T-cell (primary cell): Measurements from ENCODE around the gene NELL1. TPM values are rescaled to one million over a fixed set of nuclear protein-coding genes. Genes with fewer than 3 reads are reported as not detected.

ENCODE experiments used
- ATAC-seq, 4 experiments: fragments of 200-7000 bp in 3 of 4; fragments of 150-1000 bp in 1 of 4; cut with Tn5 transposase; replicated peaks in 1 of 4; 1 replicate in 3 of 4; 2 replicates in 1 of 4; pipeline ENCODE4 v1.10.0; 2021; ENCODE audit warnings: moderate library complexity in 3 of 4, mild to moderate bottlenecking in 2 of 4, moderate number of reproducible peaks in 1 of 4
- CTCF ChIA-PET, 2 donors: fragments of 300-600 bp; sonication (Branson Sonifier 250); formaldehyde crosslinking; loops; one replicate each; lab custom pipeline; 2022; ENCODE audit warnings: antibody characterized with exemption in 2 of 2; lab: Charles Lee
- POLR2A ChIA-PET, 2 donors: fragments of 300-600 bp; sonication (Branson Sonifier 250); formaldehyde crosslinking; loops; one replicate each; lab custom pipeline; 2022; ENCODE audit warnings: antibody characterized with exemption in 2 of 2; lab: Charles Lee
- DNase-seq, 35 experiments: peaks; one replicate each; pipeline versions ENCODE4 v3.0.0 to v3.0.0-alpha.2; 2013 to 2023
- H3K27ac ChIP-seq: one replicate; pipeline ENCODE4 v1.5.1; 2013; ENCODE audit warnings: low read length
- H3K27me3 ChIP-seq, 2 experiments: replicated peaks in 1 of 2; 1 replicate in 1 of 2; 2 replicates in 1 of 2; pipeline versions ENCODE4 v1.6.1 to v1.7.0; 2013; ENCODE audit warnings: low read length in 1 of 2, mixed read lengths in 1 of 2; ENCODE audit not compliant: control insufficient read depth in 2 of 2, insufficient read depth in 2 of 2; ENCODE audit errors: extremely low read depth in 1 of 2
- H3K36me3 ChIP-seq, 2 donors: 1 replicate in 1 of 2; 2 replicates in 1 of 2; pipeline versions ENCODE4 v1.6.1 to v1.7.0; 2013; ENCODE audit warnings: low read length in 1 of 2; ENCODE audit not compliant: control insufficient read depth in 2 of 2, insufficient read depth in 1 of 2; ENCODE audit errors: extremely low read depth in 1 of 2
- H3K4me1 ChIP-seq, 2 experiments: 1 replicate in 1 of 2; 2 replicates in 1 of 2; pipeline versions ENCODE4 v1.6.1 to v1.7.0; 2013; ENCODE audit warnings: low read length in 2 of 2, mixed read lengths in 1 of 2; ENCODE audit not compliant: insufficient read depth in 2 of 2, control insufficient read depth in 1 of 2; ENCODE audit errors: extremely low read depth in 1 of 2
- H3K4me3 ChIP-seq, 2 donors: 1 replicate in 1 of 2; 2 replicates in 1 of 2; pipeline versions ENCODE4 v1.5.1 to v1.7.0; 2013; ENCODE audit warnings: mild to moderate bottlenecking in 2 of 2, low read length in 1 of 2, moderate library complexity in 1 of 2; ENCODE audit not compliant: control insufficient read depth in 1 of 2; ENCODE audit errors: extremely low read depth in 1 of 2
- H3K9me3 ChIP-seq: 2 replicates; pipeline ENCODE4 v1.7.0; 2013
- H3K27ac Mint-ChIP-seq, 2 donors: one replicate each; pipeline ENCODE4 v1.8.0; 2020 to 2021; ENCODE audit warnings: mild to moderate bottlenecking in 2 of 2, mixed read lengths in 2 of 2
- H3K27me3 Mint-ChIP-seq, 2 donors: one replicate each; pipeline ENCODE4 v1.8.0; 2021 to 2022; ENCODE audit warnings: mixed read lengths in 2 of 2
- H3K36me3 Mint-ChIP-seq: one replicate; pipeline ENCODE4 v1.8.0; 2021; ENCODE audit warnings: mixed read lengths
- H3K4me1 Mint-ChIP-seq, 3 donors: one replicate each; pipeline ENCODE4 v1.8.0; 2020 to 2022; ENCODE audit warnings: mixed read lengths in 3 of 3, mild to moderate bottlenecking in 1 of 3
- H3K4me3 Mint-ChIP-seq, 3 donors: one replicate each; pipeline ENCODE4 v1.8.0; 2020 to 2022; ENCODE audit warnings: mild to moderate bottlenecking in 3 of 3, mixed read lengths in 3 of 3, moderate library complexity in 3 of 3
- H3K9me3 Mint-ChIP-seq, 3 donors: one replicate each; pipeline ENCODE4 v1.8.0; 2020 to 2022; ENCODE audit warnings: mixed read lengths in 3 of 3
- WGBS: methylation state at CpG from one replicate; pipeline ENCODE4 v1.1.5; 2013; ENCODE audit warnings: missing lambda C conversion rate; ENCODE audit not compliant: insufficient coverage; 5-methylcytosine and 5-hydroxymethylcytosine counted together
- total RNA-seq, 35 experiments: library from RNA in 6 of 35; stranded (reverse) in 6 of 35; fragments of 120-200 nt in 1 of 35; gene quantifications; one replicate each; pipeline versions ENCODE4 v1.2.1 to v1.2.4 and lab custom pipeline; 2013 to 2026

NELL1 gene
- total RNA-seq, 5 donors from 2014 or later (not counting 1 experiment from before 2014, with no cell fraction given), result not detected

DNA sequence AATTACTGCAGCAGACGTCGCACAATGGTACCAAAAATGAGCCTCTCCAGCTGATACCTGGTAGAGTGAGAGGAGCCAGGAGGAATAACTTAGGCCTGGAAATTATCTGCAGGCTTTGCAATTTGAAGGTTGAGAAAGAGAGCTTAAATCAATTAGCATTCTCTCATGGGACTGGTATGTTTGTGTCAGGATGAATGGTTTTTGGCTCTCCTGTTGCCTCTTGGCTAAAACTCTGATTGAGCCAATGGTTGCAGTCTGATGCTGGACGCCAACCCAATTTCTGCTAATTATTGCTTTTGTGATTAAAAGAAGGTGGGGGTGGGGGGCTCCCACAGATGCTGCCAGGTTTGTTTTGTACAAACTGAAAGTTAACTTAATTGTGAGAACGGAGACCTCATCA is 12.5 kb upstream of the NELL1 start:
- no peak overlapping the region for H3K4me3 Mint-ChIP-seq
- H3K27me3 Mint-ChIP-seq, result peaks cover 5 to 13% of the 10 kb centered on the region in 2 donors
- Histone ChIP-seq H3K9me3 (no peaks in the 10 kb centered on the region), H3K4me1 (no peaks in the 10 kb centered on the region), H3K27ac (no peak overlapping the region), H3K4me3 (no peak overlapping the region), H3K27me3 (peaks cover 0 to 2% of the 10 kb centered on the region in 2 experiments), H3K36me3 (no peaks in the 10 kb centered on the region)
- ChIA-PET CTCF (interaction anchor here in 1 of 2 donors (1.1 kb wide), 1 partner anchor 9 kb away, joined by 10 read pairs; no protein-coding TSS in a partner anchor), POLR2A (no interaction called here)
- no peak overlapping the region for H3K27ac Mint-ChIP-seq
- no peaks in the 10 kb centered on the region for H3K36me3 Mint-ChIP-seq
- DNase-seq (no peak), ATAC-seq (no peak)
- WGBS, result 80% methylated on average over 2 of the region's 4 CpGs
- H3K9me3 Mint-ChIP-seq, result peaks cover 0 to 3% (median 0%) of the 10 kb centered on the region in 3 donors
- H3K4me1 Mint-ChIP-seq, result no peaks in the 10 kb centered on the region

DNA sequence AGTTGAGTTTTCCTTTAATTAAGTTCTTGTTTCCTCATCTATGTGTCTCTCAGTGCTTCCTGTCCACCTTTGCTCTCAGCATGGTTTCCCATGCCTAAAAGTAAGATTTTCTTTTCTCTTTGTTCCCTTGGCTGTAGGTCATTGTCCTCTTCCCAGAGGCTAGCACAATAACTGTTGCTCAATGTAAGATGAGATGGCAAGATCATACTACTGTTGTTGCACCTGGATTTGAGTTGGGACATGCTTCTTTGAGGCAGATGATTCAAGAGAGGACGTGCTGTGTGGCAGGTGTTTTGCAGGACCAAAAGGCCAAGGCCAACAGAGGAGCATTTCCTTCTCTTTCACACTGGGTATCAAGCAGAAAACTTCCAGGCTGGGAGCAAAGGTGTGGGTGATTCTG is 11.3 kb upstream of the NELL1 start:
- peaks cover 5 to 13% of the 10 kb centered on the region in 2 donors for H3K27me3 Mint-ChIP-seq
- WGBS, result no CpG with 5 or more reads among the region's 1 CpG
- Histone ChIP-seq H3K36me3 (no peaks in the 10 kb centered on the region), H3K9me3 (no peaks in the 10 kb centered on the region), H3K27ac (no peak overlapping the region), H3K27me3 (peaks cover 0 to 2% of the 10 kb centered on the region in 2 experiments), H3K4me1 (no peaks in the 10 kb centered on the region), H3K4me3 (no peak overlapping the region)
- H3K27ac Mint-ChIP-seq, result no peak overlapping the region
- POLR2A ChIA-PET, result no interaction called here
- ATAC-seq (no peak), DNase-seq (no peak)
- CTCF ChIA-PET, result no interaction called here
- H3K9me3 Mint-ChIP-seq, result peaks cover 3 to 8% (median 5%) of the 10 kb centered on the region in 3 donors
- H3K36me3 Mint-ChIP-seq, result no peaks in the 10 kb centered on the region
- H3K4me3 Mint-ChIP-seq, result no peak overlapping the region
- no peaks in the 10 kb centered on the region for H3K4me1 Mint-ChIP-seq

DNA sequence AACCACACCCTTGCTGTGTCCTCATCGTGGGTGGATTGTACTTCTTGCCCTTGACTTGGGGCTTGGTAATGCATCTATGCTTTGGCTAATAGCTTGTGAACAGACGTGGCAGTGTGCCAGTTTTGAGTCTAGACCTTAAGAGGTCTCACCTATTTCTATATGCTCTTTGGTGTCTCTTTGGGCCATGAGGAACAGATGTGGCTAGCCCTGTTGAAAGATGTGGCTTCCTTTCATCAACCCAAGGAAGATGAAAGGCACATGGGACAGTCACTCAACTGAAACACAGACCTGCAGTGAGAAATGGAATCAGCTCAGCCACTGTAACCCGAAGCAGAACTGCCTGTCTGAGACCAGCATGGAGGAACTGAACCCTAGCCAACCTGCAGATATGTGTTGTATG is 7.9 kb upstream of the NELL1 start:
- Histone ChIP-seq H3K27ac (no peak overlapping the region), H3K36me3 (no peaks in the 10 kb centered on the region), H3K4me3 (no peak overlapping the region), H3K9me3 (no peaks in the 10 kb centered on the region), H3K4me1 (no peaks in the 10 kb centered on the region), H3K27me3 (peaks cover 2% of the 10 kb centered on the region in 2 experiments)
- ChIA-PET POLR2A (no interaction called here), CTCF (no interaction called here)
- Mint-ChIP-seq H3K27me3 (peaks cover 10 to 24% of the 10 kb centered on the region in 2 donors), H3K4me3 (no peak overlapping the region), H3K9me3 (peaks cover 3 to 8% (median 5%) of the 10 kb centered on the region in 3 donors), H3K27ac (no peak overlapping the region), H3K4me1 (no peaks in the 10 kb centered on the region), H3K36me3 (no peaks in the 10 kb centered on the region)
- 75% methylated on average over 2 of the region's 3 CpGs for WGBS
- ATAC-seq (no peak), DNase-seq (no peak)

DNA sequence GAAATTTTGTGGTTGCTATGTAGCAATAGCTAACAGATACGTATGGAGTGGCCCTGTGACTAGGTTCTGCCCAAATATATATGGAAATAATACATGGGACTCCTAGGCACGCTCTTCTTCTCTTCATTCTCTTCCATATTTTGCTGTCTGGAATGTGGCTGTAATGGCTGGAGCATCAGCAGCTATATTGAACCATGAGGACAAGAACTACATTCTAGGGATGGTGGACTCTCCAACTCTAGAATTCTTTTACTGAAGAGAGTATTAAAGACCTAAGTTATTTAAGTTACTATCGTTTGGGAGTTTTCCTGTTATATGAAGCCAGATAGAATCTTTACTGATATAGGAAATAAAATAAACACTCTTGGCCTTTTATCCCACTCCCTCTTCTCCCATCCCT is 7.5 kb upstream of the NELL1 start:
- CTCF ChIA-PET, result no interaction called here
- peaks cover 3 to 8% (median 5%) of the 10 kb centered on the region in 3 donors for H3K9me3 Mint-ChIP-seq
- Histone ChIP-seq H3K36me3 (no peaks in the 10 kb centered on the region), H3K27me3 (peaks cover 3% of the 10 kb centered on the region in 2 experiments), H3K4me1 (no peaks in the 10 kb centered on the region), H3K4me3 (no peak overlapping the region), H3K27ac (no peak overlapping the region), H3K9me3 (no peaks in the 10 kb centered on the region)
- POLR2A ChIA-PET, result no interaction called here
- no peak for DNase-seq
- no peak overlapping the region for H3K27ac Mint-ChIP-seq
- no peaks in the 10 kb centered on the region for H3K4me1 Mint-ChIP-seq
- WGBS, result no CpG with 5 or more reads among the region's 3 CpGs
- no peak for ATAC-seq
- peaks cover 14 to 24% of the 10 kb centered on the region in 2 donors for H3K27me3 Mint-ChIP-seq
- H3K36me3 Mint-ChIP-seq, result no peaks in the 10 kb centered on the region
- no peak overlapping the region for H3K4me3 Mint-ChIP-seq

DNA sequence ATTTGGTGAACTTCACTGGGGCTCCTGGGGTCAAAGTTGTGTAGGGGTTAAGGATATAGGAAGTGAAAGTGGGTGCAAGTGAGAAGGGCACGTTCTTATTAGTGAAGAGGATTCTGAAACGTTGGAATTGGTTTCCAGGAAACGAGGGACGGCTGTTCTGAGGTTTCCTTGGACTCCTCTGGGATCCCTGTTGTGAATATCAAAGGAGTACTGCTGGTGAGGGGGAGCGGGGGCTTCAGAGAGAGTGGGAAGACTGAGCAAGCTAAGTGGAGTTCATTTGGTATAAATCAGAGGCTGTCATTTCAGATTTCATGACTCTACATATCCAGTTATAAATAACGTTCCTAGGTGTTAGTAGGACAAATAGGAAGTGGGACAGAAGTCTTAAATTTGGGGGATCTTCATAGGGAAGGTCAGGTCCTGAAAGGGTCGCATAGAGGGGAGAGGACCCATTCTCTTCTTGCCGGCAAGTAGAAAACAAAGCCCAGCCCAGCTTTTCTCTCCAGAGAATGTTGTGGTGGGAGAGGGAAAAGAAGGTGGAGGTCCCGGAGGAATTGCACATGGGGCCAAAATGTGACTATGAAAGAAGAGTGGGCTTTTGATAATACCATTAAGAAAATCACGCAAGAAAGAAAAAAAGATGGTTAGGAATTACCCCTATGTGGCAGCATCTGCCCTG is 1.1 kb upstream of the NELL1 start:
- peaks cover 61 to 62% of the 10 kb centered on the region in 2 donors for H3K27me3 Mint-ChIP-seq
- no peak overlapping the region for H3K27ac ChIP-seq
- H3K27me3 ChIP-seq, result peaks cover 19 to 34% of the 10 kb centered on the region in 2 experiments
- no peaks in the 10 kb centered on the region for H3K36me3 ChIP-seq
- ATAC-seq, result no peak
- H3K4me1 ChIP-seq, result peaks cover 0 to 8% of the 10 kb centered on the region in 2 experiments
- WGBS, result 10% methylated on average over 5 of the region's 10 CpGs
- ChIA-PET POLR2A (no interaction called here), CTCF (no interaction called here)
- H3K4me1 Mint-ChIP-seq, result peaks cover 12 to 18% (median 12%) of the 10 kb centered on the region in 3 donors
- no peak overlapping the region for H3K27ac Mint-ChIP-seq
- no peak for DNase-seq
- peak overlapping the region in 1 of 3 donors; percentile 42 for H3K4me3 Mint-ChIP-seq
- no peaks in the 10 kb centered on the region for H3K9me3 ChIP-seq
- no peaks in the 10 kb centered on the region for H3K9me3 Mint-ChIP-seq
- H3K4me3 ChIP-seq, result no peak overlapping the region
- no peaks in the 10 kb centered on the region for H3K36me3 Mint-ChIP-seq

DNA sequence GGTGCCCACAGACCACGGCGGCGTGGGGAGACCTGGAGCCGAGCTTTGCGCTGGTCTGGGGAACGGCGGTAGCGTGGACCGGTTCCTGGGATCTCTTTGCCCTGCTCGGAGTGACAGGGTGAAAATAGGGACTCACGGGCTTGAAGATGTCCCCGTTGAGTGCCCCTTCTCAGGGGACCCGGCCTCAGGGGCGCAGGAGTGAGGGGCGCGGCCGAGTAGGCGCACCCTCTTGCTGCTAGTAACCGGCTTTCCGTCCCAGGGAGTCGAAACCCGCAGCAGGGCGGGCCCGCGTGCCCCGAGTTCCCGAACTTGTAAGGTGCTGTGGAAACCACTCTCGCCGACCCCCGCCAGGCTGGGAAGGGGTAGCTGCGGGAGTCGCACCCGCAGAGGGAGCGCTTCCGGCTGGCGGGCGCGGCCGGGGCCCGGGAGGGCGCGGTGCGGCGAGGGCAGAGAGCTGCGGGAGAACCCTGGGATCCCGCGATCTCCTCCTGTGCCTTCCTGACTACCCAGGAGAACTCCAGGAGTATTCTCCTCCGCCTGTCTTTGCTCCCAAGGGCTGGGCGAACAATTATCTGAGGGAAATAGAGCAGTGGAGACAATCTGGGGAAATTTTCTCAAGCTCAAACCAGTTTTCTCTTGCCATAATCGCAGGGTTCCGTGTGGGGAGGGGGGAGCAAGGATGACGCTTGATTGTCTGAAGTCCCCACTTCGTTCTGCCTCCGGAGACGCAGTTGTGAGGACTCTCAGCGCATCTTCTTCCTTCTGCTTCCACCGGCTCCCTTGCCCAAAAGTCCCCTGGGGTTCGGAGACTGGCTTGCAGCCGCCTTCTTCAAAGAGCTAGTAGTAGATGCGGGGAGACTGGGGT is 666 bp downstream of the NELL1 start:
- Histone ChIP-seq H3K27ac (no peak overlapping the region), H3K4me3 (no peak overlapping the region), H3K9me3 (no peaks in the 10 kb centered on the region), H3K27me3 (peaks cover 22 to 37% of the 10 kb centered on the region in 2 experiments), H3K4me1 (peaks cover 0 to 8% of the 10 kb centered on the region in 2 experiments), H3K36me3 (no peaks in the 10 kb centered on the region)
- WGBS, result 2% methylated on average over 44 of the region's 60 CpGs
- no peaks in the 10 kb centered on the region for H3K9me3 Mint-ChIP-seq
- DNase-seq (no peak), ATAC-seq (no peak)
- POLR2A ChIA-PET, result no interaction called here
- no peak overlapping the region for H3K4me3 Mint-ChIP-seq
- H3K36me3 Mint-ChIP-seq, result no peaks in the 10 kb centered on the region
- CTCF ChIA-PET, result no interaction called here
- H3K27me3 Mint-ChIP-seq, result peaks cover 69 to 70% of the 10 kb centered on the region in 2 donors
- H3K27ac Mint-ChIP-seq, result no peak overlapping the region
- peaks cover 12 to 18% (median 12%) of the 10 kb centered on the region in 3 donors for H3K4me1 Mint-ChIP-seq
